ENCODE data around the gene HPGDS.
"Not testable (repeated sequence)": the region's sequence is repeated elsewhere in the genome, so short reads cannot be mapped to it uniquely, and the experiment has no call there.

Gene HPGDS

GRCh38 chr4:94302191-94302590 lies 40.4 kb downstream of the HPGDS start:
- DNase-seq, result no peak
- H3K27me3 ChIP-seq (replicated peaks; ENCODE audit: control insufficient read depth, insufficient read depth, low read length, poor library complexity, severe bottlenecking), result no peaks in the 10 kb centered on the region
- no peak overlapping the region for H3K27ac ChIP-seq (ENCODE audit: insufficient read depth, low read length, poor library complexity, severe bottlenecking)
- H3K4me1 ChIP-seq (ENCODE audit: control insufficient read depth, insufficient read depth, low read length, poor library complexity, severe bottlenecking), result no peaks in the 10 kb centered on the region
- H3K4me3 ChIP-seq (ENCODE audit: insufficient read depth, low read depth, low read length, poor library complexity, severe bottlenecking), result no peak overlapping the region
- H3K9me3 ChIP-seq (ENCODE audit: control insufficient read depth, low read length), result no peaks in the 10 kb centered on the region
- H3K36me3 ChIP-seq (ENCODE audit: control insufficient read depth, insufficient read depth, low read length), result no peaks in the 10 kb centered on the region

GRCh38 chr4:94298725-94299252 lies 43.8 kb downstream of the HPGDS start:
- H3K36me3 ChIP-seq (ENCODE audit: control insufficient read depth, insufficient read depth, low read length), result no peaks in the 10 kb centered on the region
- no peak for DNase-seq
- H3K27ac ChIP-seq (ENCODE audit: insufficient read depth, low read length, poor library complexity, severe bottlenecking), result no peak overlapping the region
- no peak overlapping the region for H3K4me3 ChIP-seq (ENCODE audit: insufficient read depth, low read depth, low read length, poor library complexity, severe bottlenecking)
- no peaks in the 10 kb centered on the region for H3K4me1 ChIP-seq (ENCODE audit: control insufficient read depth, insufficient read depth, low read length, poor library complexity, severe bottlenecking)
- no peaks in the 10 kb centered on the region for H3K27me3 ChIP-seq (replicated peaks; ENCODE audit: control insufficient read depth, insufficient read depth, low read length, poor library complexity, severe bottlenecking)
- no peaks in the 10 kb centered on the region for H3K9me3 ChIP-seq (ENCODE audit: control insufficient read depth, low read length)

GRCh38 chr4:94295473-94295872 lies 47.2 kb downstream of the HPGDS start:
- H3K4me1 ChIP-seq (ENCODE audit: control insufficient read depth, insufficient read depth, low read length, poor library complexity, severe bottlenecking); H3K27me3 ChIP-seq (replicated peaks; ENCODE audit: control insufficient read depth, insufficient read depth, low read length, poor library complexity, severe bottlenecking); H3K36me3 ChIP-seq (ENCODE audit: control insufficient read depth, insufficient read depth, low read length); H3K9me3 ChIP-seq (ENCODE audit: control insufficient read depth, low read length); H3K27ac ChIP-seq (ENCODE audit: insufficient read depth, low read length, poor library complexity, severe bottlenecking); DNase-seq; H3K4me3 ChIP-seq (ENCODE audit: insufficient read depth, low read depth, low read length, poor library complexity, severe bottlenecking): not testable (repeated sequence)

GRCh38 chr4:94293981-94294380 lies 48.7 kb downstream of the HPGDS start:
- not testable (repeated sequence) for DNase-seq; H3K36me3 ChIP-seq (ENCODE audit: control insufficient read depth, insufficient read depth, low read length); H3K4me3 ChIP-seq (ENCODE audit: insufficient read depth, low read depth, low read length, poor library complexity, severe bottlenecking); H3K27ac ChIP-seq (ENCODE audit: insufficient read depth, low read length, poor library complexity, severe bottlenecking); H3K4me1 ChIP-seq (ENCODE audit: control insufficient read depth, insufficient read depth, low read length, poor library complexity, severe bottlenecking); H3K9me3 ChIP-seq (ENCODE audit: control insufficient read depth, low read length); H3K27me3 ChIP-seq (replicated peaks; ENCODE audit: control insufficient read depth, insufficient read depth, low read length, poor library complexity, severe bottlenecking)

- Histone ChIP-seq H3K27me3 (replicated peaks; ENCODE audit: control insufficient read depth, insufficient read depth, low read length, poor library complexity, severe bottlenecking) (no peaks in the 10 kb centered on the region), H3K9me3 (ENCODE audit: control insufficient read depth, low read length) (no peaks in the 10 kb centered on the region), H3K27ac (ENCODE audit: insufficient read depth, low read length, poor library complexity, severe bottlenecking) (no peak overlapping the region), H3K4me1 (ENCODE audit: control insufficient read depth, insufficient read depth, low read length, poor library complexity, severe bottlenecking) (no peaks in the 10 kb centered on the region), H3K36me3 (ENCODE audit: control insufficient read depth, insufficient read depth, low read length) (peaks cover 3% of the 10 kb centered on the region), H3K4me3 (ENCODE audit: insufficient read depth, low read depth, low read length, poor library complexity, severe bottlenecking) (no peak overlapping the region)
- no peak for DNase-seq
Observed at GRCh38 chr4:94290245-94290644, 52.4 kb downstream of the HPGDS start.

- H3K9me3 ChIP-seq (ENCODE audit: control insufficient read depth, low read length), result no peaks in the 10 kb centered on the region
- no peaks in the 10 kb centered on the region for H3K4me1 ChIP-seq (ENCODE audit: control insufficient read depth, insufficient read depth, low read length, poor library complexity, severe bottlenecking)
- no peak overlapping the region for H3K4me3 ChIP-seq (ENCODE audit: insufficient read depth, low read depth, low read length, poor library complexity, severe bottlenecking)
- no peak for DNase-seq
- no peaks in the 10 kb centered on the region for H3K27me3 ChIP-seq (replicated peaks; ENCODE audit: control insufficient read depth, insufficient read depth, low read length, poor library complexity, severe bottlenecking)
- H3K36me3 ChIP-seq (ENCODE audit: control insufficient read depth, insufficient read depth, low read length), result peaks cover 28% of the 10 kb centered on the region
- H3K27ac ChIP-seq (ENCODE audit: insufficient read depth, low read length, poor library complexity, severe bottlenecking), result no peak overlapping the region
Observed at GRCh38 chr4:94285666-94286065, 57.0 kb downstream of the HPGDS start.

- no peak for DNase-seq
- no peaks in the 10 kb centered on the region for H3K9me3 ChIP-seq (ENCODE audit: control insufficient read depth, low read length)
- H3K36me3 ChIP-seq (ENCODE audit: control insufficient read depth, insufficient read depth, low read length), result peaks cover 30% of the 10 kb centered on the region
- H3K27ac ChIP-seq (ENCODE audit: insufficient read depth, low read length, poor library complexity, severe bottlenecking), result no peak overlapping the region
- no peak overlapping the region for H3K4me3 ChIP-seq (ENCODE audit: insufficient read depth, low read depth, low read length, poor library complexity, severe bottlenecking)
- no peaks in the 10 kb centered on the region for H3K4me1 ChIP-seq (ENCODE audit: control insufficient read depth, insufficient read depth, low read length, poor library complexity, severe bottlenecking)
- H3K27me3 ChIP-seq (replicated peaks; ENCODE audit: control insufficient read depth, insufficient read depth, low read length, poor library complexity, severe bottlenecking), result no peaks in the 10 kb centered on the region
Observed at GRCh38 chr4:94284889-94285288, 57.7 kb downstream of the HPGDS start.

GRCh38 chr4:94278781-94279180 lies 63.9 kb downstream of the HPGDS start:
- Histone ChIP-seq H3K27ac (ENCODE audit: insufficient read depth, low read length, poor library complexity, severe bottlenecking) (no peak overlapping the region), H3K9me3 (ENCODE audit: control insufficient read depth, low read length) (no peaks in the 10 kb centered on the region), H3K27me3 (replicated peaks; ENCODE audit: control insufficient read depth, insufficient read depth, low read length, poor library complexity, severe bottlenecking) (no peaks in the 10 kb centered on the region), H3K4me1 (ENCODE audit: control insufficient read depth, insufficient read depth, low read length, poor library complexity, severe bottlenecking) (no peaks in the 10 kb centered on the region), H3K4me3 (ENCODE audit: insufficient read depth, low read depth, low read length, poor library complexity, severe bottlenecking) (no peak overlapping the region), H3K36me3 (ENCODE audit: control insufficient read depth, insufficient read depth, low read length) (peaks cover 47% of the 10 kb centered on the region)
- DNase-seq, result no peak

- Histone ChIP-seq H3K27me3 (replicated peaks; ENCODE audit: control insufficient read depth, insufficient read depth, low read length, poor library complexity, severe bottlenecking) (no peaks in the 10 kb centered on the region), H3K4me3 (ENCODE audit: insufficient read depth, low read depth, low read length, poor library complexity, severe bottlenecking) (no peak overlapping the region), H3K4me1 (ENCODE audit: control insufficient read depth, insufficient read depth, low read length, poor library complexity, severe bottlenecking) (no peaks in the 10 kb centered on the region), H3K27ac (ENCODE audit: insufficient read depth, low read length, poor library complexity, severe bottlenecking) (no peak overlapping the region), H3K36me3 (ENCODE audit: control insufficient read depth, insufficient read depth, low read length) (peaks cover 42% of the 10 kb centered on the region), H3K9me3 (ENCODE audit: control insufficient read depth, low read length) (no peaks in the 10 kb centered on the region)
- no peak for DNase-seq
Observed at GRCh38 chr4:94277534-94277933, 65.1 kb downstream of the HPGDS start.

- H3K27me3 ChIP-seq (replicated peaks; ENCODE audit: control insufficient read depth, insufficient read depth, low read length, poor library complexity, severe bottlenecking), result no peaks in the 10 kb centered on the region
- no peak for DNase-seq
- H3K9me3 ChIP-seq (ENCODE audit: control insufficient read depth, low read length), result no peaks in the 10 kb centered on the region
- H3K4me1 ChIP-seq (ENCODE audit: control insufficient read depth, insufficient read depth, low read length, poor library complexity, severe bottlenecking), result no peaks in the 10 kb centered on the region
- no peak overlapping the region for H3K4me3 ChIP-seq (ENCODE audit: insufficient read depth, low read depth, low read length, poor library complexity, severe bottlenecking)
- peaks cover 35% of the 10 kb centered on the region for H3K36me3 ChIP-seq (ENCODE audit: control insufficient read depth, insufficient read depth, low read length)
- H3K27ac ChIP-seq (ENCODE audit: insufficient read depth, low read length, poor library complexity, severe bottlenecking), result no peak overlapping the region
Observed at GRCh38 chr4:94276204-94276603, 66.4 kb downstream of the HPGDS start.

- H3K27me3 ChIP-seq (replicated peaks; ENCODE audit: control insufficient read depth, insufficient read depth, low read length, poor library complexity, severe bottlenecking), result no peaks in the 10 kb centered on the region
- no peaks in the 10 kb centered on the region for H3K9me3 ChIP-seq (ENCODE audit: control insufficient read depth, low read length)
- H3K4me1 ChIP-seq (ENCODE audit: control insufficient read depth, insufficient read depth, low read length, poor library complexity, severe bottlenecking), result no peaks in the 10 kb centered on the region
- no peak for DNase-seq
- peaks cover 28% of the 10 kb centered on the region for H3K36me3 ChIP-seq (ENCODE audit: control insufficient read depth, insufficient read depth, low read length)
- no peak overlapping the region for H3K27ac ChIP-seq (ENCODE audit: insufficient read depth, low read length, poor library complexity, severe bottlenecking)
- H3K4me3 ChIP-seq (ENCODE audit: insufficient read depth, low read depth, low read length, poor library complexity, severe bottlenecking), result no peak overlapping the region
Observed at GRCh38 chr4:94274912-94275311, 67.7 kb downstream of the HPGDS start.

Measured in effector memory CD4-positive, alpha-beta T cell (primary cell).